Endothelial cell of umbilical vein (primary cell): ENCODE results near the gene GPR160. TPM values are rescaled to one million over a fixed set of nuclear protein-coding genes. Genes with fewer than 3 reads are reported as not detected.

Source experiments
- BruUV-seq: library from RNA; stranded (reverse); fragments of 400-500 nt; replicated peaks from 2 replicates; lab custom pipeline; 2021; lab: Mats Ljungman, UMichigan
- CTCF ChIA-PET: fragments of 300-600, 350-600 bp; sonication (Branson Sonifier 250); formaldehyde crosslinking; loops from one replicate; lab custom pipeline; 2021; ENCODE audit warnings: antibody characterized with exemption, inconsistent platforms; lab: Charles Lee
- POLR2A ChIA-PET: fragments of 300-600, 350-600 bp; sonication (Branson Sonifier 250); formaldehyde crosslinking; loops from one replicate; lab custom pipeline; 2021; ENCODE audit warnings: antibody characterized with exemption, inconsistent platforms; lab: Charles Lee
- DNase-seq: peaks from one replicate; pipeline ENCODE4 v3.0.0-alpha.2; 2011; ENCODE audit warnings: low read depth, low spot score
- FAIRE-seq: peaks from 2 replicates; lab custom pipeline; 2011; peaks lifted over from hg19 to GRCh38; lab: Jason Lieb, UNC
- H2AFZ ChIP-seq: 2 replicates; pipeline ENCODE4 v1.6.0; 2012; ENCODE audit warnings: low read depth, low read length, control low read depth, inconsistent platforms
- H3K27ac ChIP-seq: 2 replicates; pipeline ENCODE4 v1.5.1; 2011; ENCODE audit warnings: low read depth, mild to moderate bottlenecking, control low read depth, low read length, moderate library complexity; ENCODE audit not compliant: insufficient read depth
- H3K27me3 ChIP-seq, 2 experiments: 2 replicates each; pipeline versions ENCODE4 v1.6.0 to v1.6.1; 2011; ENCODE audit warnings: low read length in 2 of 2, mixed read lengths in 1 of 2; ENCODE audit not compliant: control insufficient read depth in 2 of 2, insufficient read depth in 2 of 2
- H3K36me3 ChIP-seq, 2 experiments: 2 replicates in 1 of 2; 3 replicates in 1 of 2; pipeline ENCODE4 v1.5.1; 2011; ENCODE audit warnings: low read length in 2 of 2, mild to moderate bottlenecking in 1 of 2, moderate library complexity in 1 of 2; ENCODE audit not compliant: control insufficient read depth in 2 of 2, insufficient read depth in 2 of 2; ENCODE audit errors: extremely low read depth in 1 of 2
- H3K4me1 ChIP-seq: 3 replicates; pipeline ENCODE4 v1.5.1; 2011; ENCODE audit warnings: mild to moderate bottlenecking, low read length; ENCODE audit not compliant: control insufficient read depth, insufficient read depth; ENCODE audit errors: extremely low read depth
- H3K4me2 ChIP-seq: 2 replicates; pipeline ENCODE4 v1.6.1; 2011; ENCODE audit warnings: low read length, control low read depth, mixed read lengths; ENCODE audit not compliant: insufficient read depth
- H3K4me3 ChIP-seq, 3 experiments: fragments of 200-600 bp in 1 of 3; sonication (generic), shearing (Covaris generic) in 1 of 3; replicated peaks in 1 of 3; 2 replicates each; pipeline ENCODE4 v1.5.1; 2011 to 2016; ENCODE audit warnings: control low read depth in 3 of 3, low read length in 3 of 3, mild to moderate bottlenecking in 2 of 3, inconsistent platforms in 1 of 3, low read depth in 1 of 3, moderate library complexity in 1 of 3; ENCODE audit not compliant: insufficient read depth in 1 of 3
- H3K79me2 ChIP-seq: 2 replicates; pipeline ENCODE4 v1.6.0; 2012; ENCODE audit warnings: low read length, inconsistent platforms; ENCODE audit not compliant: control insufficient read depth, insufficient read depth
- H3K9ac ChIP-seq: replicated peaks from 2 replicates; pipeline ENCODE3; 2011; ENCODE audit warnings: low read length, control low read depth; ENCODE audit not compliant: insufficient read depth; ENCODE audit errors: extremely low read depth
- H3K9me1 ChIP-seq: replicated peaks from 3 replicates; pipeline ENCODE4 v1.6.0; 2011; ENCODE audit warnings: mild to moderate bottlenecking, low read length; ENCODE audit not compliant: control insufficient read depth, insufficient read depth; ENCODE audit errors: extremely low read depth
- H3K9me3 ChIP-seq: replicated peaks from 2 replicates; pipeline ENCODE4 v1.5.1; 2012; ENCODE audit warnings: low read length, inconsistent platforms; ENCODE audit not compliant: control insufficient read depth, insufficient read depth
- H4K20me1 ChIP-seq: replicated peaks from 2 replicates; pipeline ENCODE3; 2011; ENCODE audit warnings: mild to moderate bottlenecking, low read length; ENCODE audit not compliant: control insufficient read depth, insufficient read depth; ENCODE audit errors: extremely low read depth
- CTCF ChIP-seq, 2 donors: IDR thresholded peaks; 1 replicate in 1 of 2; 2 replicates in 1 of 2; pipeline ENCODE4 v1.5.1; 2011; ENCODE audit warnings: low read length in 2 of 2, mild to moderate bottlenecking in 2 of 2, moderate library complexity in 2 of 2, control low read depth in 1 of 2, inconsistent platforms in 1 of 2, low read depth in 1 of 2; ENCODE audit not compliant: insufficient read depth in 1 of 2; ENCODE audit errors: extremely low read depth in 1 of 2
- EZH2 ChIP-seq: IDR thresholded peaks from 2 replicates; pipeline ENCODE4 v1.6.1; 2012; ENCODE audit warnings: borderline replicate concordance, low read depth, mild to moderate bottlenecking, moderate library complexity, low read length, inconsistent platforms; ENCODE audit not compliant: severe bottlenecking
- FOS ChIP-seq: IDR thresholded peaks from 2 replicates; pipeline ENCODE4 v1.6.1; 2011; ENCODE audit warnings: mild to moderate bottlenecking, low read length, moderate library complexity, borderline replicate concordance; ENCODE audit not compliant: insufficient read depth
- GATA2 ChIP-seq: IDR thresholded peaks from 2 replicates; pipeline ENCODE4 v1.7.0; 2011; ENCODE audit warnings: low read depth, mild to moderate bottlenecking, moderate library complexity, mixed read lengths, low read length; ENCODE audit not compliant: insufficient read length, insufficient read depth
- JUN ChIP-seq: IDR thresholded peaks from 2 replicates; pipeline ENCODE4 v1.6.1; 2011; ENCODE audit warnings: borderline replicate concordance, low read depth; ENCODE audit not compliant: insufficient read length, insufficient read depth
- MAX ChIP-seq: IDR thresholded peaks from 2 replicates; pipeline ENCODE4 v1.6.1; 2011; ENCODE audit not compliant: insufficient read depth, insufficient read length
- MYC ChIP-seq: IDR thresholded peaks from one replicate; pipeline ENCODE4 v1.6.1; 2011; ENCODE audit warnings: mild to moderate bottlenecking, low read depth, low read length
- POLR2A ChIP-seq: IDR thresholded peaks from 2 replicates; pipeline ENCODE4 v1.6.1; 2012; ENCODE audit warnings: low read depth, mild to moderate bottlenecking, control low read depth, low read length
- POLR2AphosphoS5 ChIP-seq: IDR thresholded peaks from 2 replicates; pipeline ENCODE4 v1.6.1; 2012; ENCODE audit warnings: low read depth, mild to moderate bottlenecking, control low read depth, low read length, moderate library complexity; ENCODE audit not compliant: insufficient read depth
- dilution Hi-C: fragments of 300-500 bp; cut with MboI; formaldehyde crosslinking; loops from one replicate; pipeline ENCODE4 v1.15.0; 2019; ENCODE audit warnings: low sequenced_read_pairs; ENCODE audit not compliant: extremely low pct_ligation_motif_present
- intact Hi-C: fragments of 100-400 bp; cut with micrococcal nuclease; formaldehyde crosslinking; loops from one replicate; pipeline ENCODE4 v1.10.0; 2022
- polyA plus RNA-seq, 4 experiments: library from polyadenylated mRNA; depleted of rRNA in 3 of 4; stranded (reverse) in 3 of 4; unstranded in 1 of 4; fragments of >200 nt; gene quantifications; 2 replicates each; pipeline versions ENCODE4 v1.2.1 to v1.2.3, GENCODE V29; 2011 to 2012; ENCODE audit warnings: missing spikeins in 1 of 4
- total RNA-seq: library from RNA; stranded (reverse); gene quantifications from 2 replicates; pipeline ENCODE4 v1.2.3, GENCODE V29; 2021

Gene GPR160
- total and polyA plus RNA-seq, 2 donors (not counting 3 experiments of a cell fraction or from before 2014, with no cell fraction given): 0.39 to 1.3 TPM

GRCh38 chr3:170089862-170090600 is 52.2 kb downstream of the GPR160 start:
- Histone ChIP-seq H3K27ac (no peak overlapping the region), H3K79me2 (no peaks in the 10 kb centered on the region), H4K20me1 (no peaks in the 10 kb centered on the region), H2AFZ (no peak overlapping the region), H3K4me2 (no peak overlapping the region), H3K9me3 (no peaks in the 10 kb centered on the region), H3K4me3 (no peak overlapping the region), H3K36me3 (peaks cover 0 to 2% of the 10 kb centered on the region in 2 experiments), H3K4me1 (no peaks in the 10 kb centered on the region), H3K9ac (no peak overlapping the region), H3K27me3 (no peaks in the 10 kb centered on the region), H3K9me1 (no peaks in the 10 kb centered on the region)
- intact Hi-C loops: no loop called here
- CTCF ChIA-PET: interaction anchor here (1.3 to 2.1 kb wide), 2 partner anchors 9 to 11 kb away, joined by 3 to 9 read pairs; no protein-coding TSS in a partner anchor
- TF ChIP-seq MAX (no peak), GATA2 (no peak), CTCF (IDR thresholded peaks at IDR 0.05; ENCODE audit: extremely low read depth in 1 of 2, insufficient read depth in 1 of 2, low read depth in 1 of 2, low read length in 2 of 2) (no peak)
- POLR2A ChIA-PET: interaction anchor here (0.6 kb wide), 1 partner anchor 300 kb away, joined by 6 read pairs; no protein-coding TSS in a partner anchor
- DNase-seq (no peak), FAIRE-seq (no peak)
- dilution Hi-C loops: no loop called here
- no TSS peak for BruUV-seq

- no peak for DNase-seq
- POLR2A ChIA-PET: no interaction called here
- H3K4me2 ChIP-seq: no peak overlapping the region
- no peaks in the 10 kb centered on the region for H3K9me3 ChIP-seq
- dilution Hi-C loops: no loop called here
- H2AFZ ChIP-seq: no peak overlapping the region
- no peak overlapping the region for H3K27ac ChIP-seq
- no peak overlapping the region for H3K4me3 ChIP-seq
- FAIRE-seq: no peak
- CTCF ChIA-PET: interaction anchor here (2.1 kb wide), 1 partner anchor 10 kb away, joined by 9 read pairs; no protein-coding TSS in a partner anchor
- no peaks in the 10 kb centered on the region for H4K20me1 ChIP-seq
- BruUV-seq: no TSS peak
- no peaks in the 10 kb centered on the region for H3K27me3 ChIP-seq
- no peaks in the 10 kb centered on the region for H3K79me2 ChIP-seq
- H3K9ac ChIP-seq: no peak overlapping the region
- no peaks in the 10 kb centered on the region for H3K9me1 ChIP-seq
- TF ChIP-seq MAX (no peak), MYC (no peak), CTCF (IDR thresholded peaks at IDR 0.05; ENCODE audit: extremely low read depth in 1 of 2, insufficient read depth in 1 of 2, low read depth in 1 of 2, low read length in 2 of 2) (no peak), GATA2 (no peak), POLR2AphosphoS5 (no peak), FOS (no peak), JUN (no peak), EZH2 (no peak), POLR2A (no peak)
- peaks cover 0 to 2% of the 10 kb centered on the region in 2 experiments for H3K36me3 ChIP-seq
- H3K4me1 ChIP-seq: no peaks in the 10 kb centered on the region
- intact Hi-C loops: no loop called here
Measured at GRCh38 chr3:170090601-170090981, 52.8 kb downstream of the GPR160 start.
